COLO668 (cell line): ENCODE data around the gene TOMM20.
"Not testable (repeated sequence)": the region's sequence is repeated elsewhere in the genome, so short reads cannot be mapped to it uniquely, and the experiment has no call there.

Experiments
- DNase-seq: peaks from one replicate; lab custom pipeline; 2025; ENCODE audit not compliant: unreplicated experiment; lab: John Stamatoyannopoulos, UW

TOMM20 gene

DNA sequence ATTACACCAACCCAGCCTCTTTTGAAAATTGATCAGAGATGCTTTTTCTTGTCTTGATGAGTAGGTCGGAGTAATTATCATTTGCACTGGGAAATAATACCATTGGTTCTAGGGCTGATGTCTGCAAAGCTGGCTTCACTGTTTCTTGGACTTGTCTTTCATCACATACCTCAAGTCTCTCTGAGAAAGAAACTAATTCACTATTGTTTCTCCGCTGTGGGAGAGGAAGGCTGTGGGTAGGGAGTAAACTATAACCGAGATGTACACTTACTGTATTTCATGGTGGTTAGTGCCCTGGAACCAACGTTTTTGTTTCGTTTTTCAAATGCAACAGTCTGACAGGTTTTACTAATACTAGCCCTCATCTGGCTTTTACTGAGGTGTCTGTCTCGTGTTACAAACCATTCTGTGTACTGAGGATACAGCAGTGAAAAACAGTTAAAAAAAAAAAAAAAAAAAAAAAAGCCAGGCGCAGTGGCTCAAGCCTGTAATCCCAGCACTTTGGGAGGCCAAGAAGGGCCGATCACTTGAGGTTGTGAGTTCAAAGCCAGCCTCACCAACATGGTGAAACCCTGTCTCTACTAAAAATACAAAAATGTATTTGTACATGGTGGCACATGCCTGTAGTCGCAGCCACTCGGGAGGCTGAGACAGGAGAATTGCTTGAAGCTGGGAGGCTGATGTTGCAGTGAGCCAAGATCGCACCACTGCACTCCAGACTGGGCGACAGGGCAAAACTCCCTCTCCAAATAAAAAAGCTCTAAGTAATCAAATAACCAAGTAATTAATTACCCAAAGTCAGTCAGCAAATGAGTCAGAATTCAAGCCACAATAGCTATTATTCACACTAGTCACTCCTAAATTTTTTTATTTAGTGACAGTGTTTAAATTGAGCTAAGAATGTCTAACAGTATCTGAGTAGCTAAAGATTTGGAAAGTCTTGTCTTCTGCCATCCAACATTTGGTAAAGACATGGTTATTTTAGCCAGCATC, 23.3 kb downstream of the TOMM20 start:
- DNase-seq: no peak

- no peak for DNase-seq
These were observed 25.6 kb downstream of the TOMM20 start for GRCh38 chr1:235102993-235103411.

- DNase-seq: no peak
These were observed 26.4 kb downstream of the TOMM20 start for GRCh38 chr1:235102259-235102582.

DNA sequence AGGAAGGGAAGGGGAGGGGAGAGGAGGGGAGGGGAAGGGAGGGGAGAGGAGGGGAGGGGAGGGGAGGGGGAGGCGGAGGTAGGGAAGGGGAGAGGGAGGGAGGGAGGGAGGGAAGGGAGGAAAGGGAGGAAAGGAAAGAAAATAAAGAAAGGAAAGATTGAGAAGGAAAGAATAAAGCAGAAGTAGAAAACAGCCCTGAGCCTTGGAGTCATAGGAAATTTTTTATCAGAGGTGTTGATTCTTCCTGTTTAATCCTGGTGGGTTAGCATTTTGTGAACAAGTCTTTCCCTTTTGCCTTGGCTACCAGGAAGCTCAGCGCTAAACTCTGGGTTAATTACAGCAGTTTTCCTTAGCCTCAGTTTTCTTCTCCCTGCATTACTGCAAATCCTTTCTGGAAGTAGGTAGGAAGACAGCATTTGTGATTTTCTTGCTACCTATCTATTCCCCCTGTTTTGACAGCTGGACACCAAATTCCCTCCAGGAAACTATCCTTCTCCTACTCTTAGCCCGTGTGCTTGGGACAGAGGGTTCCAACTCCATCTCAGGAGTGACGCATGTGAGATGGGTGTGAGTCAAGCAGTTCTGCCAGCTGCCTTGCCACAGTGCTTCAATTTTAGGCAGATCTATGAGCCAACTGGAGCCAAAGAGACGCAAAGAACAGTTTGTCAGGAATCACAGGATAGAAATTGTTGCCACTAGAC, 26.9 kb downstream of the TOMM20 start:
- no peak for DNase-seq

GRCh38 chr1:235100194-235100772, 28.4 kb downstream of the TOMM20 start:
- peak; percentile 37 for DNase-seq

- DNase-seq: no peak
These were observed 29.6 kb downstream of the TOMM20 start for GRCh38 chr1:235098991-235099390.

GRCh38 chr1:235098547-235098946, 30.1 kb downstream of the TOMM20 start:
- DNase-seq: no peak

GRCh38 chr1:235097501-235097900, 31.1 kb downstream of the TOMM20 start:
- DNase-seq: not testable (repeated sequence)

- DNase-seq: no peak
These were observed 32.6 kb downstream of the TOMM20 start for GRCh38 chr1:235095938-235096562.

GRCh38 chr1:235093696-235094592, 34.7 kb downstream of the TOMM20 start:
- peak; percentile 83 for DNase-seq

DNA sequence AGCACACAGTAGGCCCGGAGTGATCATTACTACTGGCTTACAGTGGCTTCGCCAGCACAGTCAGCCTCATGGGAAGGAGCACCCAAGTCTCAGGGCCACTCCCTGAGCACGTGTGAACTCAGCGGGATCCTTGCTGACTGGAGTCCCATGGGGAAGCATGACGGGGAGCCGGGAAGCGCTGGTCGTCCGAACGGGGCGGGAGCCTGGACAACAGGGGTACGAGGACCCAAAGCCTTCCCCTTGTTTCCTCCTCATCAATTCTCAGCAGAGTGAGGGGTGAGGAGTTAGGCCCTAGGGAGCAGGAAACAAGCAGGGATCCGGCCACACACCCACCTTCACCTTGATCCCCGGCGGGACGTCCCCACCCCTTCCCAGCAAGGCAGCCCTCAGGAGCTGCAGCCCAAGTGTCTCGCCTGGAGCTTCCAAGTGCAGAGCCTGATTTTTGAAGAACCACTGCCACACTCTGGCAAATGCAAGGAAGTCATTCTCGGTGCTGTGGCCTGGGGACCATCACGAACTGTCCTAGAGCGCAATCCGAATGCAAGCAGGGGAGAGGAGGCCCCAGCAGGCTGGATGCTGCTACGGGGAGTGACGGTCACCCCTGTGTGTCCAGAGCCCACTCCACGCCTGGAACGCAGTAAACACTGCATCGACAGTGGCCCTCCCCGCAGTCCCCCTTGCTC, 35.5 kb downstream of the TOMM20 start:
- DNase-seq: peak; percentile 36

- DNase-seq: not testable (repeated sequence)
These were observed 36.2 kb downstream of the TOMM20 start for GRCh38 chr1:235092415-235092814.

GRCh38 chr1:235092045-235092406, 36.6 kb downstream of the TOMM20 start:
- not testable (repeated sequence) for DNase-seq

GRCh38 chr1:235091319-235092044, 37.2 kb downstream of the TOMM20 start:
- not testable (repeated sequence) for DNase-seq

DNA sequence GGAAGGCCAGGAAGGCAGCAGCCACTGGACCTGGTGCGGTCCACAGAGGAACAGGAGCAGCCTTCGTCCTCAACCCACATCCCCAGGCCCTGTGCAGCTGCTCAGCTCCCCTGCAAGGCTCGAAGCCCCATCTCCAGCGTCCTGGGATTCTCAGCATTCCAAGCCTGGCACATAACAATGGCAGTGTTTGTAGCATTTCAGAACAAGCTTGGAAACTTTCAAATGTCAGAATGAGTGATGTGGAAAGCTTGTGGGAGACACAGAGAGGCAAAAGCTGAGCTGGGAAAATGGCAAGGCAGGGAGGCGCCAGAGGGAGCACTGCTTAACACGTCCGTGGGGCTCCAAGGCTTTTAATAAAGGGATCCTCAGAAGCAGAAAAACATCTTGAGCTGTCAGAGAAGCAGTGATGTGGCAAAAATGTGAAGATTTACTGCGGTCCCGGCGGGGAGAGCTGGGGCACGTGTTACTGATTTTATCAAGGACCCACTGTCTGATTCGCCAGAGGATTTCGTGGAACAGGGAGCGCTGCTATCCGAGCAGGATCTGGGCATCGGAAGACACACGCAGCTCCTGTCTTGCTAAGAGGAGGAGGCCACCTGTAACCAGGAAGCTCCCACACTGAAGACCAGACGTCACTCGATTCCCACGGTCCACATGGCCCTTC, 38.1 kb downstream of the TOMM20 start:
- DNase-seq: no peak

DNA sequence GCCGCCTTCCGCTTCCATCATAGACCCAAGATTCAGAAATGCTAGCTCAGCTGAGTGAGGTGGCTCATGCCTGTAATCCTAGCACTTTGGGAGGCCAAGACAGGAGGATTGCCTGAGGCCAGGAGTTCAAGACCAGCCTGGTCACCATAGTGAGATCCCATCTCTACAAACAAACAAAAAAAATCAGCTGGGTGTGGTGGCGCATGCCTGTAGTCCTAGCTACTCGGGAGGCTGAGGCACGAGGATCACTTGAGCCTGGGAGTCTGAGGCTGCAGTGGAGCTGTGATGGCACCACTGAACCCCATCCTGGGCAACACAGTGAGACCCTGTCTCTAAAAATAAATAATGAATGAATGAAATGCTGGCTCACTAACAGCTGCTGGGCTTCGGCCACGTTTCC, 39.7 kb downstream of the TOMM20 start:
- no peak for DNase-seq

GRCh38 chr1:235088430-235088829, 40.2 kb downstream of the TOMM20 start:
- no peak for DNase-seq

DNA sequence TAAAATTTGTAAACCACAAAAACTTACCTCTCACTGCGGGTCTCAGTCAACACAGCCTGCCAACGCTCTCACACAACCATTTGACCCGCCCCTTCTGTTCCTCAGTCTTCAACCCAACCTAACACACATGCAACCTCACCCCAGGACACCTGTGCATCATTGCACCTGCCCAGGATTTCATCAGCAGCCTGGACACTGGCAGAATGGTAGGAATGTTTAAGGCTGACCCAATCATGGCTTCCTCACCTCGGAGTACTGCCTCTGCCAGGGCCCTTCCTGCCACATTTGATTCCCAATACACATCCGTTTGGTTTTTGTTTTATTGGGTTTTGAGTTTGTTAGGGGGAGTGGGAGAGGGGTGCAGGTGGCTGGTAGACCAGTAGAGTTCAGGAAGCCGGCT, 40.7 kb downstream of the TOMM20 start:
- DNase-seq: no peak
